GM18511 (cell line): Measurements from ENCODE around the gene SLC35G3.
"Not testable (repeated sequence)": the region's sequence is repeated elsewhere in the genome, so short reads cannot be mapped to it uniquely, and the experiment has no call there.

ENCODE experiments used
- ATAC-seq: cut with Tn5 transposase; IDR thresholded peaks from one replicate; pipeline ENCODE4 v1.9.1; 2021; ENCODE audit warnings: mild to moderate bottlenecking, moderate library complexity; ENCODE audit not compliant: unreplicated experiment

SLC35G3 gene

DNA sequence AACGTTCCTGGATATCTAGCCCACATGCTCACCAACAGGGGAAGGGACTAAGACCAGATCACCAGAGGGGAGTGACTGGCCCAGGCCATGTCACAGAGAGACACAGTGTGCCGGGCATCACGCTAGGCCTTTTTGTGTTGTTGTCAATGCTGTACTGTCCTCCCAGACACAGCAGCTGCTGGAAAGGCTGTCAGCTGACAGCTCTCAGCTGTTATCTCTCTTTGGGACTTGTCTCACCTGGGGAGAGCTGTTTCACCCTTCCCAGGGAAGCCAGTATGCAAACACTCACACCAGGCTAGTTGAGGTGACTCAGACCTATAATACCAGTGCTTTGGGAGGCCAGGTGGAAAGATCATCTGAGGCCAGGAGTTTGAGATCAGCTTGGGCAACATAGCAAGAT is 27.1 kb downstream of the SLC35G3 start:
- ATAC-seq, result no peak

DNA sequence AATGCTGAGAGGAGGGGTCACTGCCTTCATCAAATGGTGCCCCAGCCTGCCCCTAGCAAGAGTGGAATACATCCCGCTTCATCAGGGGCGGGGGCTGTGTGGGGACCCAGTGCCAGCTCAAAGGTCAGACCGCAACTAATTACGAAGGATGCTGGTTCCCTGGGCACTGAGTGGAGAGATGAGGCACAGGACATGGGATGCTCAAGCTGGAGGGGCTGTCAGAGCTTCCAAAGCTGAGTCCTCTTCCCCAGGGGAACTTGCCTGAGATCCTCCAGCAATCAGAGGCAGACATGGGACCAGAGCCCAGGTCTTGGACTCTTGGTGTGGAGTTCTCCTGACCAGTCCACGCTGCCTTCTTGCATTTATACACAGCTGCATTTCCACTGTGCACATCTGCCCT is 27.7 kb downstream of the SLC35G3 start:
- ATAC-seq, result no peak

DNA sequence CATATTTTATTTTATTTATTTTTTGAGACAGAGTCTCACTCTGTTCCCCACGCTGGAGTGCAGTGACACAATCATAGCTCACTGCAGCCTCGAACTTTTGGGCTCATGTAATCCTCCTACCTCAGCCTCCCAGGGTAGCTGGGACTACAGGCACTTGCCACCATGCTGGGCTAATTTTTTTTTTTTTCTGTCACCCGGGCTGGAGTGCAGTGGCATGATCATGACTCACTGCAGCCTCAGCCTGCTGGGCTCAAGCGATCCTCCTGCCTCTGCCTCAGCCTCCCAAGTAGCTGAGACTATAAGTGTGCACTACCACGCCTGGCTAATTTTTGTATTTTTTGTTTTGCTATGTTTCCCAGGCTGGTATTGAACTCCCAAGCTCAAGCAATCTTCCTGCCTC is 29.5 kb downstream of the SLC35G3 start:
- ATAC-seq, result no peak

DNA sequence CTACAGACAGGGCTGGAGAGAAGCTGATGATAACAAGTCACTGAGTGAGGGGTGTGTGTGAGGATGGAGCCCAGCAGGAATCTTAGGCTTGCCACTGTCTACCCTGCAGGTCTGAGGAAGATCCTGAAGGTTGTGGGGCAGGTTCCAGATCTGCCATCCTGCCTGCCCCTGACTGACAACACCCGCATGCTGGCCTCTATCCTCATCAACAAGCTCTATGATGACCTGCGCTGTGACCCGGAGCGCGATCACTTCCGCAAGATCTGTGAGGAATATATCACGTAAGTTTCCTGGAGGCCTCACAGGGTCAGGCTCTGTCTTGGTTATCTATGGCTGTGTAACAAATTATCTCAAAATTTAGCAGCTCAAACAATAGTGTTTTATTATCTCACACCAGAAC is 30.3 kb downstream of the SLC35G3 start:
- ATAC-seq, result no peak

DNA sequence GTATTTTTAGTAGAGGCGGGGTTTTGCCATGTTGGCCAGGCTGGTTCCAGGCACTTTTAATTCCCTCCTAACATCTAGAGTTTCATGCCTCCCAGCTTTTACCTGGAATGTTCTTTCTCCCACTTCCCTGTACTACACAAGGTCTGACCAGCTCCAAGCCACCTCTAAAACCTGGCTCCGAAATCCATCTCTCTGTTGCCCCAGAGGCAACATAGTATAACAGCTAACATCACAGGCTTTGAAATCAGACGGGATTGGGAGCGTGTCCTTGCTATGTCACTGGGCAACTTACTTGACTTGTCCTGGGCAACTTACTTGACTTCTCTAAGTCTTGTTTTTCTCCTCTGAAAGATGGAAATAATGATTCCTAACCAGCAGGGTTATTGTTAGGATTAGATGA is 31.4 kb downstream of the SLC35G3 start:
- ATAC-seq, result no peak

DNA sequence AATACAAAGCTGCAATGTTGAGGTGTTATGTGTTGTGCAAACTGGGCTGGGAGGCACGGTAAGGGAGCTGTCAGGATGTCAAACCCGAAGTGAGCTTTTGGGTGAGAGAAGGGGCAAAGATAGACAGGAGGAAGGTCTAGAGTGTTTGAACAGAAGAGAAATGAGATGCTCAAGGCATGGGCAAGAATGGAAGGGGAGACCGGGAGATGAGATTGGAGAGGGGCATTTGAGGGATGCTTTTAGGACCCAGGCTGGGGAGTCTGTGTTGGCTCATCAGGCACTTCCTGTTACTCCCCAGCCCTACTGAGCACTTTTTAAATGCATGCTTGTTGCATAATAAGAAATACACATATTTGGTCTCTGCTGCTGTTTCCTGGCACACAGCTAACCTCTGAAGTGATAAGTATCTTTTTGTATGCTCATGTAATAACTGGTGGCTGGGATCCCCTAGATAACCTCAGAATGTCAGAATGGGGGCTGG is 32.9 kb downstream of the SLC35G3 start:
- ATAC-seq, result no peak

DNA sequence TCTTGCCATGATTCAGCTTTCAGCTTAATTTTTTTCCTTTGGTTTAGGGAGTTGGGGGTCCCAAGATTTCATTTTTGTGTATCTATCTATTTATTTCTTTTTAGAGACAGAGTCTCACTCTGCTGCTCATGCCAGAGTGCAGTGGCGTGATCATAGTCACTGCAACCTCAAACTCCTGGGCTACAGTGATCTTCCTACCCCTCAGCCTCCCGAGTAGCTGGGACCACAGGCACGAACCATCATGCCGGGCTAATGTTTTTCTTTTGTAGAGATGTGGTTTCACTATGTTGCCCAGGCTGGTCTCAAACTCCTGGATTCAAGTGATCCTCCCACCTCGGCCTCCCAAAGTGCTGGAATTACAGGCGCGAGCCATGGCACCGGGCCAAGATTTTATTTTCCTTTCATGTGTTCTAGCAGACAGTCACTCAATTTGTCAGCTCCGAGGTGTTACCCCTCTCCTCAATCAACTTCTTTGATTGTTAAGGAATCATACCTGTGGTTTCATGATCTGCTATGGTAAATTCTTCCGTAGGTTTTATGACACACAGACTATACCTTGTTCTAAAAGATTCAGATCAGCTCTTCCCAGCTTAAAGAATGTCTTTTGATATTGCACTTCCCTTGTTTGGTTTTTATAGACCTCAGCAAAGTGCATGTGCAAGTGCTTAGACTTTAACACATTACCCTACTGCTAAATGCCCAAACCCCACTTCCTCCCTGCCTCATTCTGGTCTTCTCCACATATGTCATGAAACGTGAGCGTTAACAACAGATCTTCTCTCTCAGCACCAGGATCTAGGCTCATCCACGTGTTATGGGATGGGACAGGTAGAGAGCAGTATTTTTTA is 33.6 kb downstream of the SLC35G3 start:
- ATAC-seq, result no peak

DNA sequence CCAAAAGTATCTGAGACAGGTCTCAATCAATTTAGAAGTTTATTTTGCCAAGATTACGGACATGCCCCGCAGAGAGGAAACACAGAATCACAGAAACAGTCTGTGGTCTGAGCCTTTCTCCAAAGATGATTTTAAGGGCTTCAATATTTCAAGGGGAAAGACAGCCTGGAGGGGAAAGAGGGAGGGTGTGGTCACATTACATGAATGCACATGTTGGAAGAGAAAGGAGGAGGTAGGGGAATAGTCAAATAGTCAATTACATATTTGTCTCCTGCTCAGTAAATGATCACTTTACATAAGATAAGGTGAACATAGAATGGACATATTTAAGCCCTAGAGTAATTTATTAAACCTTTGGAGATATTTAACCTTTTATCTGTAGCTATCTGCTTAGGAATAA is 34.3 kb downstream of the SLC35G3 start:
- ATAC-seq, result no peak

DNA sequence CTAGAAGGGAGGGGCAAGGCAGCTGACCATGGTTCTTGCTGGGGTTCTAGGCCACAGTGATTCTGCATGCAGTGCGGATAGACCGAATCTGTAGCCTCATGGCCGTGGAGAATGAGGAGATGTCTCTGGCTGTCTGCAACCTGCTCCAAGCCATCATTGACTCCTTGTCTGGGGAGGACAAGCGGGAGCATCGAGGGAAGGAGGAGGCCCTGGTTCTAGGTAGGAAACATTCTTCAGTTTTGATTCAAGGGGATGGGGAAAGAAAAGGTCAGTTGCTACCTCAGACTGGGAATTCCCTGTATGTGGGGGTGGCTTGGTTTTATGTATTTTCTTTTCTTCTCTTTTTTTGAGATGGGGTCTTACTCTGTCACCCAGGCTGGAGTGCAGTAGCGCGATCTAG is 38.9 kb downstream of the SLC35G3 start:
- ATAC-seq, result no peak

DNA sequence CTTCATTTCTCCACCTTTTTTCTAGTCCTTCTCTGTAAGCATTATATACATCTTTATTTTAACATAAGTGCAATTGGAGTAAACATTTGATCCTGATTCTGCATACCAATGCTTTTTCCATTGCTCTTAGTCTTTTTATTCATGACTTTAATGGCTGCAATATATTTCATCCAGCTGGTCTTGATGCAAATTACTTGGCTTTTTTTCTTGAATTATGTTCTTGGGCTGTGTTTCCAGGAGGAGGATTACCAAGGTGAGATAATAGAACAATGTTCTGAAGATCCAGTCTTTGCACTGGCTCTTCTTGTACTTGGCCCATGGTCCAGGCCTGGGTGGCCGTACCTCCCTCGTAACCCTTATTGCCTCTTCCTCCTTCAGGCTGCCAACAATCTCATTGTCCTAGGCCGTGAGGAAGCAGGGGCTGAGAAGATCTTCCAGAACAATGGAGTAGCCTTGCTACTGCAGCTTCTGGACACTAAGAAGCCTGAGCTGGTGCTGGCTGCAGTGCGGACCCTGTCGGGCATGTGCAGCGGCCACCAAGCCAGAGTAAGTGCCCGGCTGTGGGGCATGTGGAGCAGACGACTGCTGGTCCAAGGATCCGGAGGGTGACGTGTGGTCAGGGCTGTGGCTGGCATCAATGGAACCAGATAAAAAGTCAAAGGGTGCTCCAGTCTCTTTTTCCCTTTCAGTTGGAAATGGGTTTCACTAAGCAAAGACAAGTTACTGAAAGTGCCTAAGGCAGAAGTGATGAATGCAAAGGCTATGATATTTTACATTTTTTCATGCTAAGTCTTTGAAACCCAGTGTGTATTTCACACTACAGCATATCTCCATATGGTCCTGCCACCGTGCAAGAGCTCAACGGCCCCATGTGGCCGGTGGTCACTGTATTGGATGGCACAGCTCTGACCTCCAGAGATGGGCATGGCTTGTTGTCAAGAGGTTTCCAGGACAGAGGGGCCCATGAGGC is 39.7 kb downstream of the SLC35G3 start:
- no peak for ATAC-seq

DNA sequence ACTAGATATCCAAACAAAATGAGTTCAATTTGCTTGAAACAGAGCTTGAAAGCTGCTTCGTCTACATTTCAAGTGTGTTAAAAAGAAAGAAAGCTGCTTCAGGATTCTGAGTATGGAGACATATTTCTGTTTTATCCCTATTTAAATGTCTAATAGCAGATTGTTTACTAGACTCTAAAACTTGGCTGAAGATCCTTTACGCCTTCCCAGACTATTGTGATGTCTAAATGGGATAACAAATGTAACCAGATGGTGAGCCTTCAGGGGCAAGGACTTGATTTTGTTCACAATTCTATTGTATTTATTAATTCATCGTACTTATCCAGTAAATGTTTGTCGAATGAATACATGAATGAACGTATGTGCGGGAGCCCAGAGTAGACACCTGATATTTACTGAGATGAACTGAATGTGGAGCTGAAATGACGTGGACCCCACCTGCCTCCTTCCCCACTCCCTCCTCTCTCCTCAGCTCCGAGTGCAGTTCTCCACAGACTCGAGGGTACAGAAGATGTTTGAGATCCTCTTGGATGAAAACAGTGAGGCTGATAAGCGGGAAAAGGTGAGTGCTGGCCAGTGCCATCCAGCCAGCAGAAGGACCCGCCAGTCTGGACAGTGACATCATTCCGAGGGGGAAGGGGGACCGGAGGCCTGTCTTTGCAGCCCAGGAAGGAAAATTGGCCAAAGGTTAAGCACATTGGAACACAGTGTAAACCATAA is 41.6 kb downstream of the SLC35G3 start:
- no peak for ATAC-seq

DNA sequence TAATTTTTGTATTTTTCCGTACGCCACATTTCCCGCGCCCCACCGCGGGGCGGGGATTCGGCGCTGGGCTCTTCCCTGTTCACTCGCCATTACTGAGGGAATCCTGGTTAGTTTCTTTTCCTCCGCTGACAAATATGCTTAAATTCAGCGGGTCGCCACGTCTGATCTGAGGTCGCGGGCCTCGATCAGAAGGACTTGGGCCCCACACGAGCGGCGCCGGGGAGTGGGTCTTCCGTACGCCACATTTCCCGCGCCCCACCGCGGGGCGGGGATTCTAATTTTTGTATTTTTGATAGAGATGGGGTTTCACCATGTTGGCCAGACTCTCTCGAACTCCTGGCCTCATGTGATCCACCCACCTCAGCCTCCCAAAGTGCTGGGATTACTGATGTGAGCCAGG is 43.1 kb downstream of the SLC35G3 start:
- not testable (repeated sequence) for ATAC-seq

DNA sequence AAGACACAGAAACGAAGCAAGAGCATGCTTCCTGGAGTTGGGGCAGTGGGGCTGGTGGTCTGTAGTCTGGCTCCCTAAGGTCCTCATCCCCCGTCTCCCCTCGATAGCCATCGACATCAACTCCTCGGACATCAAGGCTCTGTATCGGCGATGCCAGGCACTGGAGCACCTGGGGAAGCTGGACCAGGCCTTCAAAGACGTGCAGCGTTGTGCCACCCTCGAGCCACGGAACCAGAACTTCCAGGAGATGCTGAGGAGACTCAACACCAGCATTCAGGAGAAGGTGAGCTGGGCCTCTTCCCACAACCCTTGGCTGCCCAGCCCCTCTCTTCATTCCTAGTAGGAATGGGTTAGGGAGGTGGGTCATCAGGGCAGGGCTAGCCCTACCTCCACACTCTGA is 44.3 kb downstream of the SLC35G3 start:
- ATAC-seq, result no peak

DNA sequence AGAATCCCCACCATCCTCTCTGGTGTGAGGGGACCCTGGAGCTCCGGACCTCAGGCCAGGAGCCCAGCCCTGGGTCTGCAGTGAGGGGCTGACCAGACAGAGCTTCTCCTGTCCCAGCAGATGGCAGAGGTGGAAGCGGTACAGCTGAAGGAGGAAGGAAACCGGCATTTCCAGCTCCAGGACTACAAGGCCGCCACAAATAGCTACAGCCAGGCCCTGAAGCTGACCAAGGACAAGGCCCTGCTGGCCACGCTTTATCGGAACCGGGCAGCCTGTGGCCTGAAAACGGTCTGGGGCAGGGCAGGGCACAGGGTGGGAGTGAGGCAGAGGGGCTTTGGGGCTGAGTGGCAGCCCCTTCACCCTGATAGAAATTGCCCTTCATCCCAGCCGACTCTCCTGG is 46.0 kb downstream of the SLC35G3 start:
- ATAC-seq, result no peak

DNA sequence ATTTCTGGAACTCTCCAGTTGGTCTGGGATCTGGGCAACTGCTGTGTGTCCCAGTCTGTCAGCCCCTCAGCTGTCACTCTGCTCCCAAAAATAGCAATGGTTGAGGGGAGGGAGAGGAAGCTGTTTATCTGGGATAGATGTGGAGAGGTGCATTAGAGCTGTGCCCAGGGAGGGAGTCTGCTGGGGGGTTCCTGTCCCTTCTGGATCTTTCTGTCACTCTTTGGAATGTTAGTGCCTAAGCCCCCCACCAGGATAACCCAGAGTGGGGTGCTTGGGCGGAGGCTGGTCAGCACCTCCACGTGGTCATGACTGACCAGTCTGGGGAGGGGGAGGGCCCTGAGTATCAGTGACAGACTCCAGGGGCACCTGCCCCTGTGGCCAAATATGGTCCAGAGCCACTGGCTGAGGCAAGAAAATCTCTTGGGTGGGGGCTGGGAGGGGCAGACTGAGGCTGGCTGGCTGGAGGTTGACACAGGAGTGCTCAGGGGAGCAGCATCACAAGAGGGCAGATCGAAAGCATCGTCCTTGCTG is 46.8 kb downstream of the SLC35G3 start, which contains the start of gene UNC45B:
Gene UNC45B, plus strand, starts transcription at position 443 of the 531 bp plus-strand sequence. CDS start 447 bp downstream, outside the sequence.
- ATAC-seq, result no peak

DNA sequence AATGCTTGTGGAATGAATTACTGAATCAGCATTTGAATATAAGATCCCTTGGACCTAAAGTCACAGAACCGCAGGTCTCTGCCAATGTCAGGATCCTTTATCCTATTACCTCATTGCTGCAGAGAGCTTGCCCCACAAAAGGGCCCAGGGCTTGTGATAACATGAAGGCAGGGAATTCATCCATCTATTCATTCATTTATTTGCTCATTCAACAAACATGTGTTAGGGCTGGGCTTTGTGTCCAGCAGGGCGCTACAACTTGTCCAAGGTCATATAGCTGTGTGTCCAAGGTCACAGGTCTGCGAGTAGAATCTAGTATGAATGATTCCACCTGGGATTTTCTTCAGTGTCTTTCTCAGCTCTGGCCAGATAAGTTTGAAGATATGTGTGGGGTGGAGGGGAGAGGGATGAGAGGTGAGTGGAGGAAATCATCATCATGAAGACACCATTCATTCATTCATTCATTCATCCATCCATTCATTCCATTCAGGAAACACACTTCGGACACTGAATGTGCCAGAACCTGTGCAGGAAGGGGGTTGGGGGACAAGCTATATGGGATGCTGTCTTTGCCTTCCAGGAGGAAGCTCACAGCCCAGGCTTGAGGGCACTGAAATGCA is 47.9 kb downstream of the SLC35G3 start:
- no peak for ATAC-seq

DNA sequence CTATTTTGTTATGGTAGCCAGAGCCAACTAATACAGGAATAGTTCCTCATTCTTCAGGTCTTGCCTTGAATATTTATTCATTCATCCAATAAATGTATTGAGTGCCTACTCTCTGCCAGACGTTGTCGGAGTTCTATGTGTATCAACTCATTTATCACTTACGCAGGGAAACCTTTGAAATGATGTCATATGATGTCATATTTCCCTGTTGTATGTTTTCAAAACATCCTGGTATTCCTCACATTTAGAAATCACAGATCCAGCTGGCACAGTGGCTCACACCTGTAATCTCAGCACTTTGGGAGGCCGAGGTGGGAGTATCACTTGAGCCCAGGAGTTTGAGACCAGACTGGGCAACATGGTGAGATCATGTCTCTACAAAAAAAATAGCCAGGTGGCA is 49.4 kb downstream of the SLC35G3 start:
- ATAC-seq, result no peak
